GM12801 (cell line): Measurements from ENCODE around the gene SMARCAL1.

Experiments used
- CTCF ChIP-seq: IDR thresholded peaks from one replicate; pipeline ENCODE4 v1.5.1; 2011; ENCODE audit warnings: control low read depth; ENCODE audit not compliant: insufficient read length; ENCODE audit errors: extremely low read depth

Gene SMARCAL1

GRCh38 chr2:216402751-216403150 lies 9.5 kb upstream of the SMARCAL1 start:
- no peak for TF ChIP-seq CTCF

DNA sequence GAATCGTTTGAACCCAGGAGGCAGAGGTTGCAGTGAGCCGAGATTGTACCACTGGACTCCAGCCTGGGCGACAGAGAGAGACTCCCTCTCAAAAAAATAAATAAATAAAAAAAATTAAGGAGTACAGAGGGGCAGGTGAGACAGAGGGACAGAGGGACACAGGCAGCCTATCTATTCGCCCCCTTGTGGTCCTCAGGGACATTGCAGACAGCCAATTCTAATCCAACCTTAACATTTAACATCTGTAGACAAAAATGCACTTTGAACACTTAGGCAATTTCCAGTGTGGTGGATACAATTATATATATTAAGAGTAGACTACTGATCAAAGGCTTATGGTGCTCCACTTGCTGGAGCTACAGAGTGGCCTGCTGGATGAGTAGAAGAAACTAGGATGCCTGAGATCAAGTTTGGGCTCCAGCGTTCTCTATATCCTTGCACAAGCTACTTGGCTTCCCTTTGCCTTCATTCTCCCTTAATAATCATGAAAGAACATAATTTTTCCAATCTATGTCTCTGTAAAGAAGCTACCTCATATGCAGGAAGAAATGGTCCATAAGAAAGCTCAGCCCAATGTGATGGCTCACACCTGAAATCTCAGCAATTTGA lies 8.2 kb upstream of the SMARCAL1 start:
- no peak for TF ChIP-seq CTCF

DNA sequence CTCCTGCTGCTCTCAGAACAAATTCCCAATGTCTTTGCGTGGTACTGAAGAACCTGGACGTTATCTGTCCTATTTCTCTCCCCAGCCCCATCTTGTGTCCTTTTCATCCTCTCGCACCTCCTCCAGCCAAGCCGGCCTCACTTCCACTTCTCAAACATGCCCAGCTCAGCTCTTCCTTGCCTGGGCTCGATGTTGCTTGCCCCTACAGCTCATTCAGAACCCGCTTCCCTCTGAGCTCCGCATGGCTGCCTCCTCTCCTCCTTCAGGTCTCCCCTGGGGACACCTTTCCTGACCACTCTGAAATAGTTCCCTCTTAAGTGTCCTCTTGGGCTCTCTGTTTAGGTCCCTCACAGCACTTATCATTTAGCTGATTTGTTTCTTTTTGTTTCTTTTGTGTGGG lies 6.7 kb upstream of the SMARCAL1 start:
- no peak for TF ChIP-seq CTCF

GRCh38 chr2:216406826-216407225 lies 5.5 kb upstream of the SMARCAL1 start:
- no peak for TF ChIP-seq CTCF

- no peak for TF ChIP-seq CTCF
These were observed 3.6 kb upstream of the SMARCAL1 start for GRCh38 chr2:216408426-216409290.

- no peak for TF ChIP-seq CTCF
These were observed 1.7 kb upstream of the SMARCAL1 start for GRCh38 chr2:216410550-216410949.

DNA sequence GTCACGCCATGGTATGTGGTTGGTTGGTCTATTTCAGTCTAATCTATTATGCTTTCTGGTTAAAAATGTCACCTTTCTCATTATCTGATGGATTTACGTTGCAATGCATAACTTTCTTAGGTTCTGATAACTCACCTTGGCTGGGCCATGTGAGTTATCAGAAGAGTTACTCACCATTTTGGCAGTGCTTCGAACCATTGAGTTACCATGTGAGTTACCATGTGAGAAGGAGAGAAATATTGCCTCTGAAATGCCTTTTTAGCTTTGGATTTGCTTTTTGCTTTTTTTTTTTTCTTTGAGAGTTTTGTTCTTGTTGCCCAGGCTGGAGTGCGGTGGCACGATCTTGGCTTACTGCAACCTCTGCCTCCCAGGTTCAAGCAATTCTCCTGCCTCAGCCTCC lies 1.6 kb downstream of the SMARCAL1 start:
- TF ChIP-seq CTCF: no peak
